Neural crest cell (in vitro differentiated cells): ENCODE data around the gene MFAP4. TPM values are rescaled to one million over a fixed set of nuclear protein-coding genes. Genes with fewer than 3 reads are reported as not detected.

Experiments used
- DNase-seq: peaks from one replicate; pipeline ENCODE4 v3.0.0; 2021; ENCODE audit warnings: low read depth, mixed read lengths, low spot score
- H3K27ac Mint-ChIP-seq: one replicate; pipeline ENCODE4 v1.8.0; 2021; ENCODE audit warnings: mild to moderate bottlenecking, mixed read lengths; ENCODE audit not compliant: unreplicated experiment
- H3K27me3 Mint-ChIP-seq: 2 replicates; pipeline ENCODE4 v1.8.0; 2021; ENCODE audit warnings: low read depth, mild to moderate bottlenecking, mixed read lengths
- H3K36me3 Mint-ChIP-seq: 2 replicates; pipeline ENCODE4 v1.8.0; 2021; ENCODE audit warnings: low read depth, mild to moderate bottlenecking, mixed read lengths
- H3K4me1 Mint-ChIP-seq: 2 replicates; pipeline ENCODE4 v1.8.0; 2021; ENCODE audit warnings: mixed read lengths
- H3K4me3 Mint-ChIP-seq: one replicate; pipeline ENCODE4 v1.8.0; 2021; ENCODE audit warnings: mild to moderate bottlenecking, mixed read lengths
- H3K9me3 Mint-ChIP-seq: 2 replicates; pipeline ENCODE4 v1.8.0; 2021; ENCODE audit warnings: mixed read lengths
- CTCF ChIP-seq: fragments of 200-600 bp; sonication (generic); conservative IDR thresholded peaks from 2 replicates; pipeline ENCODE4 v1.5.0; 2021; ENCODE audit warnings: antibody characterized with exemption, mild to moderate bottlenecking
- total RNA-seq: library from RNA; stranded (reverse); gene quantifications from 2 replicates; pipeline ENCODE4 v1.2.1, GENCODE V29; 2021

The MFAP4 gene
- total RNA-seq, 1 donor from 2014 or later: 0.26 TPM

- Mint-ChIP-seq H3K27ac (no peak overlapping the region), H3K27me3 (no peaks in the 10 kb centered on the region), H3K4me1 (no peaks in the 10 kb centered on the region), H3K9me3 (no peaks in the 10 kb centered on the region), H3K36me3 (no peaks in the 10 kb centered on the region), H3K4me3 (no peak overlapping the region)
- no peak for DNase-seq
- no peak for TF ChIP-seq CTCF
Observed at GRCh38 chr17:19397556-19398041, 10.6 kb upstream of the MFAP4 start.

GRCh38 chr17:19392303-19392702 is 5.3 kb upstream of the MFAP4 start:
- H3K27ac Mint-ChIP-seq: no peak overlapping the region
- H3K4me3 Mint-ChIP-seq: no peak overlapping the region
- H3K27me3 Mint-ChIP-seq: no peaks in the 10 kb centered on the region
- no peaks in the 10 kb centered on the region for H3K9me3 Mint-ChIP-seq
- peaks cover 9% of the 10 kb centered on the region for H3K4me1 Mint-ChIP-seq
- H3K36me3 Mint-ChIP-seq: no peaks in the 10 kb centered on the region
- DNase-seq: no peak
- no peak for TF ChIP-seq CTCF

DNA sequence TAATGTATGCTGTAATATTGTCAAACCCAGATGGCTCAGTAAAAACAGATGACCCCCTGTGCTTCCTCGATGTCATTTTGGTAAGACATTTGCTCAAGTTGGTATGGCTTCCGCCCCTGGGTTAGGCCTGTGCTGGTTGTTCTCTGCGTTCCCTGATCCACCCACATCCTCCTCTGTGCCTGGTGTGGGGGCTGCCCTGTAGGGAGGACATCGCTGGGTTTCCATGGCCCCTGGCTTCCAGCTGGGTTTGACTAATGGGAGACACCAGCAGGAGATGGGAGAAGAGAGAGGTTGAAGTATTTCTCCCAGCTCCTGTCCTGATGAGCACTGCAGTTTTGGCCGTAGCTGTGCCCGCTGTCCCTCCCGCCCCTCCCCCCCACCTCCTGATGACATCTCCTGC is 4.4 kb upstream of the MFAP4 start:
- Mint-ChIP-seq H3K36me3 (no peaks in the 10 kb centered on the region), H3K4me1 (peaks cover 14% of the 10 kb centered on the region), H3K27me3 (no peaks in the 10 kb centered on the region), H3K4me3 (no peak overlapping the region), H3K27ac (no peak overlapping the region), H3K9me3 (no peaks in the 10 kb centered on the region)
- no peak for TF ChIP-seq CTCF
- no peak for DNase-seq

DNA sequence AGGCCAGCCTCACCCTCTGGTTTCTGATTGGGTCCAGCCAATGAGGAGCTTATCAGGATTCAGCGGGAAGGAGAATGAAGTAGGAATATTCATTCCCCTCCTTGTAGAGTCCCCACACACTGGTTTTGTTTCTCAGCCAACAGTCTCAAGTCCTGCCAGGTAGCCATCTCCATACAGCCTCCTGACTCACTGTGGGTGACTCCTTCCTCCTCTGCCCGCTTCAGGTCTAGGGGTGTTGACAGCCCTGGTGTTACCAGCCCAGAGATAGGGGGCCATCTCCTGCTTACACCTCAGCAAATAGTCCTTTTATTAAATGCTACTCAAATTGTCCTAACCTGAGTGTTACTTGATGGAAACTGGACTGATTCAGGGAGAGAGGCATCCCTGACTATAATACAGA is 4.0 kb upstream of the MFAP4 start:
- H3K27me3 Mint-ChIP-seq: no peaks in the 10 kb centered on the region
- H3K36me3 Mint-ChIP-seq: no peaks in the 10 kb centered on the region
- no peaks in the 10 kb centered on the region for H3K9me3 Mint-ChIP-seq
- peaks cover 17% of the 10 kb centered on the region for H3K4me1 Mint-ChIP-seq
- no peak for TF ChIP-seq CTCF
- no peak overlapping the region for H3K4me3 Mint-ChIP-seq
- no peak for DNase-seq
- H3K27ac Mint-ChIP-seq: no peak overlapping the region

DNA sequence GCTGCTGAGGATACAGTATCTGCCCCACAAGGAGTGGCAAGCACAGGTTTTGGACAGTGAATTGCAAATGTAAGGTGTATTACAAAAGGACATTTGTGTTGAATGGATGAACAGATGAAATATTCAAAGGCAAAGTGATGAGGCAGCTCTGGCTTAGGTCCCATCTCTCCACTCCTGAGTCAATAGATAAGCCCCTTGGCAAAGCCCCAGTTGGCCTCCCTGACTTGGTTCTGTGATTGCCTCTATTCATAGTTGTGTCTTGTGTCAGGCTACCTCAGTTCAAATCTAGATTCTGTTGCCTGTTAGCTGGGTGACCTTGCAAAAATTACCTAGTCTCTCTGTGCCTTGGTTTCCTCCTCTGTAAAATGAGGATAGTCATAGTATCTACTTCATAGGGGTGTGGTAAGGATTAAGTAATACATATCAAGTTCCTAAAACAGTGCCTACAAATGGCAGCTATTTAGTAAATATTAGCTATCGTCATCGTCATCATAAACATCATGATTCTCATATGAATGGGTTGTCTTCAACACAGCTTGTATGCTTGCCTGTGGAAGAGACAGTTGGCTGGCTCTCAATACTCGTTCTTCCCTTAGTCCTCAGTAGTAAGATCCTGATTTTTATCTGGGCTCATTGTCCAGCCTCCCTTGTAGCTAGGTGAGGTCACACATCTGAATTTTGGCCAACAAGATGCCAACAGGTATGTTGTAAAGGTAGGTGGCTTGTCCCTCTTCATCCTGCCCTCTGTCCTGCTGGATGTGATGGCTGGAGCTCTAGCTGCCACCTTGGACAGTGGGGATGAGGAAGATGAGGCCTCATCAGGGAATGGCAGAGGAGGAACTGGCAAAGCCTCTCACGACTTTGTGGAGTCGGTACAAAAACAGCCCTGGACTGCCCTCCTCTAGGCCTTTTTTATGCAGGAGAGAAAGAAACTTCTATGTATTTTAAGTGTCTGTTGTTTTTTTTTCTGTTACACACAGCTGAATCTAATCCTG is 2.1 kb upstream of the MFAP4 start:
- no peaks in the 10 kb centered on the region for H3K9me3 Mint-ChIP-seq
- H3K27me3 Mint-ChIP-seq: no peaks in the 10 kb centered on the region
- H3K4me1 Mint-ChIP-seq: peaks cover 20% of the 10 kb centered on the region

More for the DNA sequence above, 2.1 kb upstream of the MFAP4 start:
- no peak for DNase-seq
- Mint-ChIP-seq H3K4me3 (no peak overlapping the region), H3K36me3 (peaks cover 5% of the 10 kb centered on the region), H3K27ac (no peak overlapping the region)
- no peak for TF ChIP-seq CTCF
